ENCODE data around the gene OGFOD1. TPM values are rescaled to one million over a fixed set of nuclear protein-coding genes. Genes with fewer than 3 reads are reported as not detected.

The OGFOD1 gene
- total and polyA plus RNA-seq, 9 of the 15 experiments (the other 6 are each of a cell fraction or from before 2014, with no cell fraction given), result 60.4 to 134 (median 85.8) TPM

DNA sequence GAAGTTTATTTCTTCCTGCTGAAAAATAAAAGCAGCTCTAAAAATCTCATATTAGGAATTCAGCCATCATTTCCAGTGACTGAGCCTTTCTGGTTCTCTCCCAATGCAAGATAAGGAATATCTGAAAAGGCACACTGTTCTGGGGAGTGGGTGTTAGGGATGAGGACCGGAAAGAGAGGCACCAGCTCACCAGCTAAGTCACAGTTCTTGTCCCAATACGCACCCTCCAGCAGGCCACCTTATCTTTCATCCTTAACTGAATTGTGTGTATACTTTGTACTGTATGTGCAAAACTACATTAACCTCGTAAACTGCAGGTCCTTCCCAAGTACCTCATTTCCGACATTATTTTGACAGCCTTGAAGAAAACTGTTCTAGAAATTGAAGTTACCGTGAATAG lies 37.0 kb upstream of the OGFOD1 start (continued):
- TF ChIP-seq, protein P1, sequence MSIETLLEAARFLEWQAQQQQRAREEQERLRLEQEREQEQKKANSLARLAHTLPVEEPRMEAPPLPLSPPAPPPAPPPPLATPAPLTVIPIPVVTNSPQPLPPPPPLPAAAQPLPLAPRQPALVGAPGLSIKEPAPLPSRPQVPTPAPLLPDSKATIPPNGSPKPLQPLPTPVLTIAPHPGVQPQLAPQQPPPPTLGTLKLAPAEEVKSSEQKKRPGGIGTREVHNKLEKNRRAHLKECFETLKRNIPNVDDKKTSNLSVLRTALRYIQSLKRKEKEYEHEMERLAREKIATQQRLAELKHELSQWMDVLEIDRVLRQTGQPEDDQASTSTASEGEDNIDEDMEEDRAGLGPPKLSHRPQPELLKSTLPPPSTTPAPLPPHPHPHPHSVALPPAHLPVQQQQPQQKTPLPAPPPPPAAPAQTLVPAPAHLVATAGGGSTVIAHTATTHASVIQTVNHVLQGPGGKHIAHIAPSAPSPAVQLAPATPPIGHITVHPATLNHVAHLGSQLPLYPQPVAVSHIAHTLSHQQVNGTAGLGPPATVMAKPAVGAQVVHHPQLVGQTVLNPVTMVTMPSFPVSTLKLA (conservative IDR thresholded peaks at IDR 0.05), result 0 out of 4 replicates have a peak, but pooled peaks of 1 of the 2 experiments have one; percentile 17
- TF ChIP-seq RCOR1 (IDR thresholded peaks at IDR 0.05; ENCODE audit: borderline replicate concordance in 1 of 2, low read depth in 2 of 2, low read length in 2 of 2), result peak in 1 of 2 experiments; percentile 93; a peak in 3 of 4 replicates
- TF ChIP-seq JUNB (CRISPR knock-in tag; conservative IDR thresholded peaks at IDR 0.05), result no peak
- no peak for TF ChIP-seq ELF1 (tag; IDR thresholded peaks at IDR 0.05)
- TF ChIP-seq BCOR (IDR thresholded peaks at IDR 0.05), result peak; percentile 28; the same call in 1 of the 2 replicates
- peak; percentile 74; the same call in 1 of the 2 replicates for TF ChIP-seq NCOA1 (IDR thresholded peaks at IDR 0.05; ENCODE audit: low read depth)
- TF ChIP-seq HNRNPK (IDR thresholded peaks at IDR 0.05; ENCODE audit: low read depth, low read length, poor library complexity, severe bottlenecking), result no peak
- TF ChIP-seq ZNF778 (CRISPR knock-in tag; IDR thresholded peaks at IDR 0.05), result no peak
- no peak for TF ChIP-seq ZNF408 (CRISPR knock-in tag; IDR thresholded peaks at IDR 0.05; ENCODE audit: low read depth)
- TF ChIP-seq TCF7 (IDR thresholded peaks at IDR 0.05; ENCODE audit: borderline replicate concordance), result no peak
- TF ChIP-seq, protein P2, sequence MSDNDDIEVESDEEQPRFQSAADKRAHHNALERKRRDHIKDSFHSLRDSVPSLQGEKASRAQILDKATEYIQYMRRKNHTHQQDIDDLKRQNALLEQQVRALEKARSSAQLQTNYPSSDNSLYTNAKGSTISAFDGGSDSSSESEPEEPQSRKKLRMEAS (CRISPR knock-in tag; IDR thresholded peaks at IDR 0.05), result no peak
- peak; percentile 60 for TF ChIP-seq NFIC (IDR thresholded peaks at IDR 0.05)
- no peak for TF ChIP-seq GATA2 (CRISPR knock-in tag; IDR thresholded peaks at IDR 0.05)
- no peak for TF ChIP-seq PBX2 (CRISPR knock-in tag; IDR thresholded peaks at IDR 0.05; ENCODE audit: low read depth)
- no peak for TF ChIP-seq PBX2 (tag; conservative IDR thresholded peaks at IDR 0.05; ENCODE audit: low read depth)
- TF ChIP-seq, protein P3, sequence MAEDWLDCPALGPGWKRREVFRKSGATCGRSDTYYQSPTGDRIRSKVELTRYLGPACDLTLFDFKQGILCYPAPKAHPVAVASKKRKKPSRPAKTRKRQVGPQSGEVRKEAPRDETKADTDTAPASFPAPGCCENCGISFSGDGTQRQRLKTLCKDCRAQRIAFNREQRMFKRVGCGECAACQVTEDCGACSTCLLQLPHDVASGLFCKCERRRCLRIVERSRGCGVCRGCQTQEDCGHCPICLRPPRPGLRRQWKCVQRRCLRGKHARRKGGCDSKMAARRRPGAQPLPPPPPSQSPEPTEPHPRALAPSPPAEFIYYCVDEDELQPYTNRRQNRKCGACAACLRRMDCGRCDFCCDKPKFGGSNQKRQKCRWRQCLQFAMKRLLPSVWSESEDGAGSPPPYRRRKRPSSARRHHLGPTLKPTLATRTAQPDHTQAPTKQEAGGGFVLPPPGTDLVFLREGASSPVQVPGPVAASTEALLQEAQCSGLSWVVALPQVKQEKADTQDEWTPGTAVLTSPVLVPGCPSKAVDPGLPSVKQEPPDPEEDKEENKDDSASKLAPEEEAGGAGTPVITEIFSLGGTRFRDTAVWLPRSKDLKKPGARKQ (CRISPR knock-in tag; IDR thresholded peaks at IDR 0.05), result no peak
- no peak for TF ChIP-seq NR2F6 (CRISPR knock-in tag; IDR thresholded peaks at IDR 0.05)
- TF ChIP-seq ZC3H11A (IDR thresholded peaks at IDR 0.05; ENCODE audit: low read depth, low read length), result no peak
- no peak for TF ChIP-seq RBM22 (IDR thresholded peaks at IDR 0.05; ENCODE audit: low read depth, low read length, poor library complexity, severe bottlenecking)
- TF ChIP-seq KHSRP (IDR thresholded peaks at IDR 0.05), result no peak
- TF ChIP-seq, protein P4, sequence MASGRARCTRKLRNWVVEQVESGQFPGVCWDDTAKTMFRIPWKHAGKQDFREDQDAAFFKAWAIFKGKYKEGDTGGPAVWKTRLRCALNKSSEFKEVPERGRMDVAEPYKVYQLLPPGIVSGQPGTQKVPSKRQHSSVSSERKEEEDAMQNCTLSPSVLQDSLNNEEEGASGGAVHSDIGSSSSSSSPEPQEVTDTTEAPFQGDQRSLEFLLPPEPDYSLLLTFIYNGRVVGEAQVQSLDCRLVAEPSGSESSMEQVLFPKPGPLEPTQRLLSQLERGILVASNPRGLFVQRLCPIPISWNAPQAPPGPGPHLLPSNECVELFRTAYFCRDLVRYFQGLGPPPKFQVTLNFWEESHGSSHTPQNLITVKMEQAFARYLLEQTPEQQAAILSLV (tag; IDR thresholded peaks at IDR 0.05), result no peak
- TF ChIP-seq RFX5 (IDR thresholded peaks at IDR 0.05; ENCODE audit: low read depth, low read length), result no peak
- peak; percentile 66; the same call in 1 of the 2 replicates for TF ChIP-seq SMARCC2 (IDR thresholded peaks at IDR 0.05; ENCODE audit: low read depth)
